CD14-positive monocyte (primary cell): ENCODE data around the gene ZNF710. TPM values are rescaled to one million over a fixed set of nuclear protein-coding genes. Genes with fewer than 3 reads are reported as not detected.
"Not testable (repeated sequence)": the region's sequence is repeated elsewhere in the genome, so short reads cannot be mapped to it uniquely, and the experiment has no call there.

Experiments
- DNase-seq, 3 donors: peaks; one replicate each; pipeline ENCODE4 v3.0.0-alpha.2; 2011 to 2022
- H2AFZ ChIP-seq: 2 replicates; pipeline ENCODE4 v1.6.0; 2012; ENCODE audit warnings: mild to moderate bottlenecking, low read depth, low read length, inconsistent platforms; ENCODE audit not compliant: insufficient read depth, poor library complexity, severe bottlenecking
- H3K27ac ChIP-seq, 2 donors: 1 replicate in 1 of 2; 2 replicates in 1 of 2; pipeline ENCODE4 v1.5.1; 2012 to 2013; ENCODE audit warnings: low read length in 2 of 2, control low read depth in 1 of 2, inconsistent platforms in 1 of 2, low read depth in 1 of 2, mild to moderate bottlenecking in 1 of 2
- H3K27me3 ChIP-seq, 2 donors: one replicate each; pipeline versions ENCODE4 v1.6.0 to v1.6.1; 2011 to 2013; ENCODE audit warnings: low read length in 2 of 2; ENCODE audit not compliant: control insufficient read depth in 2 of 2, insufficient read depth in 2 of 2
- H3K36me3 ChIP-seq, 2 donors: replicated peaks in 1 of 2; 1 replicate in 1 of 2; 2 replicates in 1 of 2; pipeline versions ENCODE4 v1.5.1 to v1.6.1; 2012 to 2013; ENCODE audit warnings: low read length in 2 of 2, control low read depth in 1 of 2, inconsistent platforms in 1 of 2, mild to moderate bottlenecking in 1 of 2; ENCODE audit not compliant: insufficient read depth in 2 of 2, control insufficient read depth in 1 of 2
- H3K4me1 ChIP-seq, 2 donors: 1 replicate in 1 of 2; 2 replicates in 1 of 2; pipeline versions ENCODE4 v1.5.1 to v1.6.1; 2012 to 2013; ENCODE audit warnings: low read length in 2 of 2, control low read depth in 1 of 2, inconsistent platforms in 1 of 2, mild to moderate bottlenecking in 1 of 2, moderate library complexity in 1 of 2; ENCODE audit not compliant: insufficient read depth in 2 of 2, control insufficient read depth in 1 of 2
- H3K4me2 ChIP-seq: replicated peaks from 2 replicates; pipeline ENCODE3; 2012; ENCODE audit warnings: low read length, moderate library complexity, mild to moderate bottlenecking; ENCODE audit not compliant: poor library complexity, severe bottlenecking; ENCODE audit errors: extremely low read depth
- H3K4me3 ChIP-seq, 3 experiments: fragments of 200-600 bp in 1 of 3; sonication (generic) in 1 of 3; replicated peaks in 1 of 3; 1 replicate in 2 of 3; 2 replicates in 1 of 3; pipeline ENCODE4 v1.5.1; 2011 to 2013; ENCODE audit warnings: low read length in 3 of 3, mild to moderate bottlenecking in 3 of 3, control low read depth in 2 of 3, low read depth in 2 of 3, inconsistent platforms in 1 of 3, moderate library complexity in 1 of 3
- H3K79me2 ChIP-seq: 2 replicates; pipeline ENCODE4 v1.6.0; 2012; ENCODE audit warnings: mild to moderate bottlenecking, control low read depth, inconsistent platforms, low read length, moderate library complexity; ENCODE audit not compliant: insufficient read depth
- H3K9ac ChIP-seq: 2 replicates; pipeline ENCODE4 v1.6.0; 2017; ENCODE audit warnings: low read length, mild to moderate bottlenecking; ENCODE audit not compliant: insufficient read depth, poor library complexity, severe bottlenecking
- H3K9me3 ChIP-seq, 2 donors: replicated peaks in 1 of 2; 1 replicate in 1 of 2; 2 replicates in 1 of 2; pipeline versions ENCODE4 v1.5.1 to v1.6.1; 2012 to 2013; ENCODE audit warnings: low read length in 2 of 2, control low read depth in 1 of 2; ENCODE audit not compliant: control insufficient read depth in 1 of 2, insufficient read depth in 1 of 2
- H4K20me1 ChIP-seq: 2 replicates; pipeline ENCODE4 v1.6.0; 2012; ENCODE audit warnings: mild to moderate bottlenecking, low read length, control low read depth, moderate library complexity; ENCODE audit not compliant: insufficient read depth
- H3K27ac Mint-ChIP-seq, 7 donors: one replicate each; pipeline ENCODE4 v1.8.0; 2020; ENCODE audit warnings: mild to moderate bottlenecking in 7 of 7, mixed read lengths in 7 of 7, moderate library complexity in 6 of 7, inconsistent platforms in 2 of 7
- H3K27me3 Mint-ChIP-seq, 3 donors: one replicate each; pipeline ENCODE4 v1.8.0; 2021 to 2022; ENCODE audit warnings: low read depth in 3 of 3, mild to moderate bottlenecking in 3 of 3, mixed read lengths in 3 of 3, moderate library complexity in 3 of 3, inconsistent platforms in 1 of 3
- H3K36me3 Mint-ChIP-seq, 2 donors: one replicate each; pipeline ENCODE4 v1.8.0; 2020; ENCODE audit warnings: mixed read lengths in 2 of 2, inconsistent platforms in 1 of 2, mild to moderate bottlenecking in 1 of 2
- H3K4me1 Mint-ChIP-seq: one replicate; pipeline ENCODE4 v1.8.0; 2020; ENCODE audit warnings: mild to moderate bottlenecking, mixed read lengths
- H3K4me3 Mint-ChIP-seq, 2 donors: one replicate each; pipeline ENCODE4 v1.8.0; 2020; ENCODE audit warnings: mild to moderate bottlenecking in 2 of 2, mixed read lengths in 2 of 2, moderate library complexity in 1 of 2
- H3K9me3 Mint-ChIP-seq, 7 donors: one replicate each; pipeline ENCODE4 v1.8.0; 2020 to 2022; ENCODE audit warnings: mixed read lengths in 7 of 7, mild to moderate bottlenecking in 6 of 7, moderate library complexity in 6 of 7, inconsistent platforms in 2 of 7
- CTCF ChIP-seq: fragments of 200-600 bp; IDR thresholded peaks from one replicate; pipeline ENCODE4 v1.8.0; 2022; ENCODE audit warnings: antibody characterized with exemption, mild to moderate bottlenecking
- WGBS: methylation state at CpG from one replicate; pipeline ENCODE4 v1.1.5; 2013; ENCODE audit warnings: missing lambda C conversion rate; ENCODE audit not compliant: insufficient coverage; 5-methylcytosine and 5-hydroxymethylcytosine counted together
- intact Hi-C, 2 donors: fragments of 100-400 bp; cut with micrococcal nuclease; formaldehyde crosslinking; loops; one replicate each; pipeline versions ENCODE4 v1.15.0 to v1.15.1; 2023
- polyA plus RNA-seq, 3 donors: library from polyadenylated mRNA; depleted of rRNA in 1 of 3; unstranded in 2 of 3; stranded (reverse) in 1 of 3; fragments of 300-500 nt in 2 of 3; fragments of >200 nt in 1 of 3; fragmentation: Illumina TruSeq in 2 of 3; gene quantifications; 1 replicate in 2 of 3; 2 replicates in 1 of 3; pipeline ENCODE4 v1.2.3, GENCODE V29; 2012 to 2021

Gene ZNF710
- polyA plus RNA-seq, 3 donors = 3.4 to 45.6 (median 4.8) TPM

- Histone ChIP-seq H3K4me1 (peaks cover 0 to 5% of the 10 kb centered on the region in 2 donors), H4K20me1 (no peaks in the 10 kb centered on the region), H3K27me3 (no peaks in the 10 kb centered on the region), H2AFZ (no peak overlapping the region), H3K4me3 (no peak overlapping the region), H3K27ac (no peak overlapping the region), H3K9ac (no peak overlapping the region), H3K4me2 (no peak overlapping the region), H3K79me2 (no peaks in the 10 kb centered on the region), H3K36me3 (no peaks in the 10 kb centered on the region), H3K9me3 (no peaks in the 10 kb centered on the region)
- intact Hi-C loops = no loop called here
- no peak overlapping the region for H3K27ac Mint-ChIP-seq
- no peak for DNase-seq
- peaks cover 6% of the 10 kb centered on the region for H3K4me1 Mint-ChIP-seq
- no peak overlapping the region for H3K4me3 Mint-ChIP-seq
- no peaks in the 10 kb centered on the region for H3K36me3 Mint-ChIP-seq
- peaks cover 0 to 8% (median 6%) of the 10 kb centered on the region in 7 donors for H3K9me3 Mint-ChIP-seq
- WGBS = no CpG with 5 or more reads among the region's 3 CpGs
- H3K27me3 Mint-ChIP-seq = peaks cover 1 to 5% (median 2%) of the 10 kb centered on the region in 3 donors
- TF ChIP-seq CTCF = no peak
Observed at GRCh38 chr15:89954541-89954940, 46.6 kb upstream of the ZNF710 start.

- H3K9ac ChIP-seq, H3K4me3 Mint-ChIP-seq, DNase-seq, intact Hi-C loops, H3K27ac Mint-ChIP-seq, H3K9me3 ChIP-seq, H3K4me2 ChIP-seq, H3K9me3 Mint-ChIP-seq, H3K27me3 Mint-ChIP-seq, H3K4me1 ChIP-seq, H3K36me3 ChIP-seq, H2AFZ ChIP-seq, H3K27me3 ChIP-seq, H3K4me1 Mint-ChIP-seq, H3K27ac ChIP-seq, H3K4me3 ChIP-seq, H3K36me3 Mint-ChIP-seq, H4K20me1 ChIP-seq, H3K79me2 ChIP-seq: not testable (repeated sequence)
- WGBS = 100% methylated on average over 3 of the region's 13 CpGs
Observed at GRCh38 chr15:89955449-89955998, 45.6 kb upstream of the ZNF710 start.
